Lung (tissue), 13 donors: ENCODE measurements around the gene MMADHC. TPM values are rescaled to one million over a fixed set of nuclear protein-coding genes. Genes with fewer than 3 reads are reported as not detected.

ENCODE experiments used
- ATAC-seq: fragments of 200-7000 bp; cut with Tn5 transposase; one replicate; pipeline ENCODE4 v1.9.1; 2020; ENCODE audit warnings: moderate number of reproducible peaks; ENCODE audit not compliant: insufficient read depth, low FRiP score
- DNase-seq, 3 donors: peaks; one replicate each; pipeline ENCODE4 v3.0.0-alpha.2; 2013 to 2017
- H3K27ac ChIP-seq, 2 donors: one replicate each; pipeline ENCODE4 v1.5.1; 2013; ENCODE audit warnings: mild to moderate bottlenecking in 2 of 2, moderate library complexity in 2 of 2, control low read depth in 1 of 2, inconsistent platforms in 1 of 2, low read depth in 1 of 2, low read length in 1 of 2
- H3K27me3 ChIP-seq, 3 donors: one replicate each; pipeline ENCODE4 v1.5.1; 2013; ENCODE audit warnings: low read length in 2 of 3; ENCODE audit not compliant: control insufficient read depth in 3 of 3, insufficient read depth in 3 of 3
- H3K36me3 ChIP-seq, 4 donors: one replicate each; pipeline ENCODE4 v1.5.1; 2013; ENCODE audit warnings: low read length in 4 of 4, mild to moderate bottlenecking in 1 of 4, moderate library complexity in 1 of 4; ENCODE audit not compliant: control insufficient read depth in 4 of 4, insufficient read depth in 4 of 4
- H3K4me1 ChIP-seq, 5 donors: one replicate each; pipeline ENCODE4 v1.5.1; 2013; ENCODE audit warnings: low read length in 5 of 5, mild to moderate bottlenecking in 2 of 5, moderate library complexity in 1 of 5; ENCODE audit not compliant: control insufficient read depth in 5 of 5, insufficient read depth in 5 of 5
- H3K4me3 ChIP-seq: one replicate; pipeline ENCODE4 v1.5.1; 2013; ENCODE audit warnings: mild to moderate bottlenecking, control low read depth, moderate library complexity
- H3K9ac ChIP-seq, 2 donors: one replicate each; pipeline ENCODE4 v1.5.1; 2013; ENCODE audit warnings: low read length in 2 of 2, control low read depth in 1 of 2; ENCODE audit not compliant: insufficient read depth in 1 of 2
- H3K9me3 ChIP-seq, 4 donors: one replicate each; pipeline ENCODE4 v1.5.1; 2013; ENCODE audit warnings: low read length in 3 of 4, mild to moderate bottlenecking in 1 of 4, moderate library complexity in 1 of 4; ENCODE audit not compliant: control insufficient read depth in 4 of 4, insufficient read depth in 3 of 4
- CTCF ChIP-seq: IDR thresholded peaks from 2 replicates; pipeline ENCODE4 v1.5.1; 2012; ENCODE audit warnings: mild to moderate bottlenecking; ENCODE audit errors: control extremely low read depth, extremely low read depth
- whole genome bisulfite sequencing, 2 donors: extraction: QIAGEN DNeasy Blood & Tissue Kit; methylation state at CpG; one replicate each; pipeline ENCODE4 v1.1.7; 2013; 5-methylcytosine and 5-hydroxymethylcytosine counted together
- polyA plus RNA-seq, 2 donors: library from polyadenylated mRNA; stranded (reverse); fragments of 200-250 nt; gene quantifications; one replicate each; pipeline ENCODE4 v1.2.1, GENCODE V29; 2013
- small RNA-seq: library from RNA; depleted of rRNA; stranded (forward); fragments of <200 nt; gene quantifications from one replicate; pipeline ENCODE3, GENCODE V24; 2014; ENCODE audit warnings: low replicate concordance
- total RNA-seq, 2 donors: library from RNA; depleted of rRNA in 1 of 2; stranded (reverse); fragments of >200 nt in 1 of 2; gene quantifications; one replicate each; pipeline ENCODE4 v1.2.1, GENCODE V29; 2014 to 2021
- donor health status: control.
- donor health status: control.
- donor health status: Bipolar disorder and iron deficiency.
- donor health status: healthy.
- donor health status: DM: yes; HTN: yes; CAD: no.

Gene MMADHC
- total and polyA plus RNA-seq, 4 donors: 34.1 to 101 (median 78.7) TPM

DNA sequence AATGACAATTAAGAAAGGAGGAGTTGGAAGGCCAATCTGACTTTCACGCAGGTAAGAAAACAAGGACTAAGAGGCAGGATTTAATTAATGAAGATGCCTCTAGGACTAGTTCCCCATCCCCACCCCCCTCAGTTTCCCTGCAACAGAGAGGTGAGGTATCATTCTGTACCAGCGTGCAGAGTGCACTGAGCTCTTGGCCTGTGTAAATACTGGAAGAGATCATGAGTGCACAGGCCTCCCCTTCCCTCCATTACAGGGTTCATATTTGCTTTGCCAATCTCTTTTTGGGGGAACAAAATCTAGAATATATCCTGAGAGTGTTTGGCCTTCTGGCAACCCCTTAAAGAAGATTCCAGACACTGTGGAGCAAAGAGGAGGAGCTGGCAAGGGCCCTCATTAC lies 60.9 kb downstream of the MMADHC start:
- H3K9ac ChIP-seq: no peak overlapping the region
- ATAC-seq (no peak), DNase-seq (no peak)
- H3K9me3 ChIP-seq: peaks cover 0 to 8% (median 1%) of the 10 kb centered on the region in 4 donors
- no peak overlapping the region for H3K27ac ChIP-seq
- 79 to 93% methylated on average over 2 of the region's 2 CpGs for WGBS, 2 donors
- no peak overlapping the region for H3K4me3 ChIP-seq
- no peak for TF ChIP-seq CTCF
- no peaks in the 10 kb centered on the region for H3K36me3 ChIP-seq
- H3K27me3 ChIP-seq: no peaks in the 10 kb centered on the region
- peaks cover 0 to 15% (median 0%) of the 10 kb centered on the region in 5 donors for H3K4me1 ChIP-seq

DNA sequence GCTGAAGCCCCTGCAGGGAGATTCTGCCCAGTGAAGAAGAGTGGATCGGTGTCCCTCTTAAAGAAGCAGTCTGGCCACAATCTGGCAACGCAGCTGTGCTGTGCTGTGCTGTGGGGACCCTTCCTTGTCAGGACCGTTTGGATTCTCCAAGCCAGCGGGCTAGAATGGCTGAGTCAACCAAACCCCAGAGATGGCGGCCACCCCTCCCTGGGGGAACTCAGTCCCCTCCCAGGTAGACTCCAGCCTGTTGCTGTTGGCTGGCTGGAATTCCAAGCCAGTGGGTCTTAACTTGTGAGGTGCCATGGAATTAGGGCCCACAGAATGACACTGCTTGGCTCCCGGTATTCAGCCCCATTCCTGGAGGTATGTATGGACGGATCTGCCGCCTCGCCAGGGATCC lies 62.3 kb downstream of the MMADHC start:
- H3K27ac ChIP-seq: no peak overlapping the region
- peaks cover 0 to 15% (median 0%) of the 10 kb centered on the region in 5 donors for H3K4me1 ChIP-seq
- WGBS, 2 donors: 94 to 95% methylated on average over 9 of the region's 9 CpGs
- no peak for TF ChIP-seq CTCF
- ATAC-seq: no peak
- H3K9ac ChIP-seq: no peak overlapping the region
- H3K9me3 ChIP-seq: peaks cover 0 to 8% (median 1%) of the 10 kb centered on the region in 4 donors
- H3K4me3 ChIP-seq: no peak overlapping the region
- H3K27me3 ChIP-seq: no peaks in the 10 kb centered on the region
- H3K36me3 ChIP-seq: no peaks in the 10 kb centered on the region
- DNase-seq: no peak

Small RNA genes lying within 50 kb of the gene (small RNA-seq; reads per million reads assigned to genes)
- gene RNU6-601P: not detected
